IPS-15b (cell line): ENCODE results near the gene R3HCC1L.
"Not testable (repeated sequence)": the region's sequence is repeated elsewhere in the genome, so short reads cannot be mapped to it uniquely, and the experiment has no call there.

Source experiments
- H3K27me3 ChIP-seq: one replicate; pipeline ENCODE4 v1.6.1; 2013; ENCODE audit warnings: low read length; ENCODE audit not compliant: control insufficient read depth, insufficient read depth
- H3K36me3 ChIP-seq: one replicate; pipeline ENCODE4 v1.6.1; 2013; ENCODE audit warnings: low read length; ENCODE audit not compliant: control insufficient read depth, insufficient read depth
- H3K4me1 ChIP-seq: one replicate; pipeline ENCODE4 v1.6.1; 2013; ENCODE audit warnings: mild to moderate bottlenecking, low read length; ENCODE audit not compliant: control insufficient read depth, insufficient read depth
- H3K4me3 ChIP-seq: one replicate; pipeline ENCODE4 v1.5.1; 2013; ENCODE audit warnings: low read depth, low read length
- H3K9ac ChIP-seq: one replicate; pipeline ENCODE4 v1.6.1; 2013; ENCODE audit warnings: low read depth, mild to moderate bottlenecking, low read length
- H3K9me3 ChIP-seq: one replicate; pipeline ENCODE4 v1.6.1; 2013; ENCODE audit warnings: mild to moderate bottlenecking, low read length; ENCODE audit not compliant: control insufficient read depth, insufficient read depth

Gene R3HCC1L

DNA sequence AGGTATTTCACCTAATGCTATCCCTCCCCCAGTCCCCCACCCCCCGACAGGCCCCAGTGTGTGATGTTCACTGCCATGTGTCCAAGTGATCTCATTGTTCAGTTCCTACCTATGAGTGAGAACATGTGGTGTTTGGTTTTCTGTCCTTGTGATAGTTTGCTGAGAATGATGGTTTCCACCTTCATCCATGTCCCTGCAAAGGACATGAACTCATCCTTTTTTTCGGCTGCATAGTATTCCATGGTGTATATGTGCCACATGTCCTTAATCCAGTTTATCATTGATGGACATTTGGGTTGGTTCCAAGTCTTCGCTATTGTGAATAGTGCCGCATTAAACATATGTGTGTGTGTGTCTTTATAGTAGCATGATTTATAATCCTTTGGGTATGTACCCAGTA, 56.3 kb downstream of the R3HCC1L start:
- not testable (repeated sequence) for H3K9ac ChIP-seq, H3K36me3 ChIP-seq, H3K9me3 ChIP-seq, H3K27me3 ChIP-seq, H3K4me1 ChIP-seq, H3K4me3 ChIP-seq

DNA sequence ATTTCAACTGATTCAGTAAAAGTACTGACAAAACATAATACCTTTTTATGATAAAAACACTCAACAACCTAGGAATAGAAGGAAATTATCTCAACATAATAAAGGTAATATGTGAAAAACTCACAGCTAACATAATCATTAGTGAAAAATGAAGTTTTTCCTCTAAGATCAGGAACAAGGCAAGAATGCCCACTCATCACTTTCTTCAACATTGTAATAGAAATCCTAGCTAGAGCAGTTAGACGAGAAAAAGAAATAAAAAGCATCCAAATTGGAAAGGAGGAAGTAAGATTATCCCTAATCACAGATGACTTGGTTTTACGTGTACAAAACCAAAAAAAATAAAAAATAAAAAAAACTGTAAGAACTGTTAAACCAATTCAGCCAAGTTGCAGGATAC, 58.6 kb downstream of the R3HCC1L start:
- H3K4me1 ChIP-seq = no peaks in the 10 kb centered on the region
- H3K9me3 ChIP-seq = no peaks in the 10 kb centered on the region
- H3K27me3 ChIP-seq = no peaks in the 10 kb centered on the region
- no peak overlapping the region for H3K4me3 ChIP-seq
- H3K36me3 ChIP-seq = no peaks in the 10 kb centered on the region
- H3K9ac ChIP-seq = no peak overlapping the region

DNA sequence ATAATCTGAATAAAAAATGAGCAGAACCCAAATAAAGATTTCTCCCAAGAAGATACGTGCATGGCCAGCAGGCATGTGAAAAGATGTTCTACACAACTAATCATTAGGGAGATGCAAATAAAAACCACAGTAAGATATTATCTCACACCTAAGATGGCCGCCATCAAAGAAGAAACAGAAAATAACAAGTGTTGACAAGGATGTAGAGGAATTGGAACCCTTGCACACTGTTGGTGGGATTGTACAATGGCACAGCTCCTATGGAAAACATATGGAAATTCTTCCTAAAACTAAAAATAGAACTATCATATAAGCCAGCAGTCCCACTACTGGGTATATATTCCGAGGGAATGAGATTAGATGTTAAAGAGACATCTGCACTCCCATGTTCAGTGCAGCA, 60.2 kb downstream of the R3HCC1L start:
- Histone ChIP-seq H3K27me3 (no peaks in the 10 kb centered on the region), H3K4me3 (no peak overlapping the region), H3K9ac (no peak overlapping the region), H3K9me3 (no peaks in the 10 kb centered on the region), H3K4me1 (no peaks in the 10 kb centered on the region), H3K36me3 (no peaks in the 10 kb centered on the region)

DNA sequence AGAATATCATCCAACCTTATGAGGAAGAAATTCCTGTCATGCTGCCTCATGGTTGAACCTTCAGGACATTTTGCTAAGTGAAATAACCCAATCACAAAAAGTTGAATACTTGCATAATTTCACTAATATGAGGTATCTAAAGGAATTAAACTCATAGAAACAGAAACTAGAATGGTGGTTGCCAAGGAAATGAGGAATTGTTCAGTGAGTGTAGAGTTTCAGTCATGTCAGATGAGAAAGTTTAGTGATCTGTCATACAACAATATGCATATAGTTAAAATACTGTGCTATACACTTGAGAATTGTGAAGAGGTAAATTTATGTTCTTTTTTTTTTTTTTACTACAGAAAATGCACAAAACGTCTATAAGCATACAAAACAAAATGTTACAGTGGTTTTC, 60.7 kb downstream of the R3HCC1L start:
- Histone ChIP-seq H3K4me1 (no peaks in the 10 kb centered on the region), H3K4me3 (no peak overlapping the region), H3K36me3 (no peaks in the 10 kb centered on the region), H3K9ac (no peak overlapping the region), H3K27me3 (no peaks in the 10 kb centered on the region), H3K9me3 (no peaks in the 10 kb centered on the region)

DNA sequence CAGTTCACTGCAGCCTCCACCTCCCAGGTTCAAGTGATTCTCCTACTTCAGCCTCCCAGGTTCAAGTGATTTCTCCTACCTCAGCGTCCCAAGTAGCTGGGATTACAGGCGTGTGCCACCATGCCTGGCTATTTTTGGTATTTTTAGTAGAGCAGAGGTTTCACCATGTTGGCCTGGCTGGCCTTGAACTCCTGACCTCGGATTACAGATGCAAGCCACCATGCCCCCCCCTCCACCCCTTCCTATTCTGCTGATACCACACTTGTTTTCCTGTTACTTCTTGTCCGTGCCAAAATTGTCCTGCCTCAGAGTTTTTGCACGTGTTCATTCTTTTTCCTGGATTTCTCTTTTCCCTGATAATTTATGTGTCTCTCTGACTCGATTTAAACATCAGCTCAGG, 62.5 kb downstream of the R3HCC1L start:
- Histone ChIP-seq H3K4me3 (no peak overlapping the region), H3K27me3 (no peaks in the 10 kb centered on the region), H3K36me3 (no peaks in the 10 kb centered on the region), H3K9ac (no peak overlapping the region), H3K4me1 (no peaks in the 10 kb centered on the region), H3K9me3 (no peaks in the 10 kb centered on the region)

DNA sequence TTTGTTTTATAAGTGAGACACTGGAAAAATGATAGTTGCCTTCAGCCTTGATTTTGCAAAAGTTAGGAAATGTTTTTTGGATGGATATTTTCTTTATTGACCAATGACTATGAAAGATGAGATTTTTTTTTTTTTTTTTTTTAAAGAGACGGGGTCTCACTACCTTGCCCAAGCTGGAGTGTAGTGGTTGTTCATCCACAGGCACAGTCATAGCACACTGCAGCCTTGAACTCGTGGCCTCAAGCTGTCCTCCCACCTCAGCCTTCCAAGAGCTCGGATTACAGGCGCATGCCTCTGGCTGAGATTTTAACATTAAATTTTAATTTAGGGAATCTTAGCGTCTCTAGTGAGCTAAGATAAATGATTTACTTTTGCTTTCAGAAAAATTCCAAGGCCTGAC, 67.3 kb downstream of the R3HCC1L start:
- H3K4me1 ChIP-seq = no peaks in the 10 kb centered on the region
- no peak overlapping the region for H3K9ac ChIP-seq
- H3K4me3 ChIP-seq = no peak overlapping the region
- H3K27me3 ChIP-seq = no peaks in the 10 kb centered on the region
- no peaks in the 10 kb centered on the region for H3K9me3 ChIP-seq
- no peaks in the 10 kb centered on the region for H3K36me3 ChIP-seq

DNA sequence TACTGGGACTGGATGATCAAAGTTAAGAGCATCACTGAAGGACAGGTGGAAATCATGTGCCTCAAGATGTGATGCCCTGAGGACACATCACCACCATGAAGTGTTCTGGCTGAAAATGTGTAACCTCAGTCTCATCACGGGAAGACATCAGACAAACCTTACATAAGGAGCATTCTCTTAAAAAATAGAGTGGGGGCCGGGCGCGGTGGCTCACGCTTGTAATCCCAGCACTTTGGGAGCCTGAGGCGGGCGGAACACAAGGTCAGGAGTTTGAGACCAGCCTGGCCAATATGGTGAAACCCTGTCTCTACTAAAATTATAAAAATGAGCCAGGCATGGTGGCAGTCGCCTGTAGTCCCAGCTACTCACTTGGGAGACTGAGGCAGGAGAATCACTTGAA, 67.9 kb downstream of the R3HCC1L start:
- no peaks in the 10 kb centered on the region for H3K9me3 ChIP-seq

DNA sequence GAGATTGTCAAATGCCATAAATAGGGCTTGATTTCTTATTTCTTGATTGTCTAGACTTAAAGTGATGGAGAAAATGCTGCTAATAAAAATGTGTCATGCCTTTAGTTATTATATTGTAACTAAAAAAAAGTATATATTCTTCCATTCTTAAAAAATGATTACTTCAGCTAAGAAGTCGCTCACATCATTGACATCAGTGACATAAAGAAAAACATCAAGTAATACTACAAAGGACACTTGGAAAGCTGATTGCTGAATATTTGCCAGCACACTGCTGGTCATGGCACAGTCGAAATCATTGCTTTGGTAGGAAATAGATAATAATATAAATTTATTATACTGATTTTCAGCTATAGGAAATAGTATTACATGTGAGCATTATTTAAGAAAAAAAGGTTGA, 70.9 kb downstream of the R3HCC1L start:
- H3K9ac ChIP-seq = no peak overlapping the region
- no peaks in the 10 kb centered on the region for H3K36me3 ChIP-seq
- H3K27me3 ChIP-seq = no peaks in the 10 kb centered on the region
- H3K4me1 ChIP-seq = no peaks in the 10 kb centered on the region
- no peak overlapping the region for H3K4me3 ChIP-seq
- no peaks in the 10 kb centered on the region for H3K9me3 ChIP-seq

More for the DNA sequence above, 67.9 kb downstream of the R3HCC1L start:
- Histone ChIP-seq H3K9ac (no peak overlapping the region), H3K4me1 (no peaks in the 10 kb centered on the region), H3K4me3 (no peak overlapping the region), H3K36me3 (no peaks in the 10 kb centered on the region), H3K27me3 (no peaks in the 10 kb centered on the region)

DNA sequence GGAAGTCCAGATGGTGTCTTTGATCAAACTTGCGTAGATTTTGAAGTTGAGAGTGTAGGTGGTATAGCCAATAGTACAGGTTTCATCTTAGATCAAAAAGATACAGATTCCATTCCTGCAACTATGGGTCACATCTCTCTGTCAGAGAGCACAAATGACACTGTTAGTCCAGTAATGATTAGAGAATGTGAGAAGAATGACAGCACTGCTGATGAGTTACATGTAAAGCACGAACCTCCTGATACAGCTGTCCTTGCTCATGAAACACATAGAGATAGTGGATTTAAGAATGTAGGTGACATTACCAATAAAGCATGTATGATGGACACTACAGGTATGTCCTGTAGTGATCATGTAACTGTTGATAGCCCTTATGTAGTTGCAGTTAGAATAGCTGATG, 74.5 kb downstream of the R3HCC1L start:
- no peaks in the 10 kb centered on the region for H3K4me1 ChIP-seq
- H3K36me3 ChIP-seq = no peaks in the 10 kb centered on the region
- H3K9me3 ChIP-seq = no peaks in the 10 kb centered on the region
- no peak overlapping the region for H3K4me3 ChIP-seq
- no peaks in the 10 kb centered on the region for H3K27me3 ChIP-seq
- H3K9ac ChIP-seq = no peak overlapping the region

DNA sequence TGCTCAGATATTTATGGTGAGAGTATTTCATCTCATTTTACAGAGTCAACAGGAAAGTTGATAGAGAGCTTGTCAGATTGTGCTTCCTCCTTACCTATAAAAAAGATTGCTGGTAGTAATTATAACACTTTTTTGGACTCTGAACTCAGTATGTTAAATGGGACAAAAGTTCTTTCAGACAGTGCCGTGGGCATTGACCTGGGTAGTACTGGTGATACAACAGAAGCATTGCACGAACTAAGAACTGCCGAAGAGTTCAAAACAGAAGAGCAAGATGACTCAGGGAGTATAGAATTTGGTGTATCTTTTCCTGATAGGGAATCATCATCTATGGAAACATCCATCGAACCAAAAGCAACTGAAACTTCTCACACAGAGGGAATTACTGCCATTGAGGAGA, 75.0 kb downstream of the R3HCC1L start:
- Histone ChIP-seq H3K9me3 (no peaks in the 10 kb centered on the region), H3K36me3 (no peaks in the 10 kb centered on the region), H3K4me1 (no peaks in the 10 kb centered on the region), H3K4me3 (no peak overlapping the region), H3K27me3 (no peaks in the 10 kb centered on the region), H3K9ac (no peak overlapping the region)

DNA sequence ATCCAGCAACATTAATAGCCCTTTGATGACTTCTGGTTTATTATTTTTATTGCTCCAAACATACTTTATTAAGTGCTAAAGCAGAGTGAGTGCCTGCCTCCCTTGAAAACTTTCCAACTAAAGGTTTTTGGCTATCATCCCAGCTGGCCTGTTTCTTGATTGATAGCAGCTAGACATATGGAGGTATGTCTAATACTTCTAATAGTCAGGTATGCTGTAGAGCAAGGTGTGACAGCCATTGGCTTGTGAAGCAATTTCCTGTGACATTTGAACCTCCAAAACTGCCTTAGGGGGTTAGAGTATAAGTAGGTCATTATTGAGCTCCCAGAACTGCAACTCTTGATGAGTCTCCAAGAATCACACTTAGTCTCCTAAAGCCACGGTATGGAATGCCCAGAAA, 77.7 kb downstream of the R3HCC1L start:
- no peaks in the 10 kb centered on the region for H3K9me3 ChIP-seq
- H3K9ac ChIP-seq = no peak overlapping the region
- H3K36me3 ChIP-seq = no peaks in the 10 kb centered on the region
- H3K27me3 ChIP-seq = no peaks in the 10 kb centered on the region
- no peak overlapping the region for H3K4me3 ChIP-seq
- H3K4me1 ChIP-seq = no peaks in the 10 kb centered on the region

DNA sequence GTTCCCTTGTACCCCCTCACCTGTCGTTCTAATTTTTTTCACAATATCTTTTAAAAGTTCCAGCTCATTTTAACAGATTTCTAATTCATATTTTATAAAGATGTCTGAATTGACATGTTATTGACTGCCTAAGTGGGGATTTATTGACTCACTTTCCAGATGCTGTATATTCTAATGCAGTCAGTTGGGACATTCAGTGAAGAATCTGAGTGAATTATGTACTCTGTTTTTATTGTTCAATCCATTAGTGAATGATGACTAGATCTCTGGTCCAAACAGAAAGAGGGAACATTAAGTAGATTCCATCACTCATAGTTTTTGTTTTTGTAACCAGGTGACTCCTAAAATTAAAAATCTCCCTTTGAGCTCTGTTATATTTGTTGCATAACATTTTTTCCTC, 79.3 kb downstream of the R3HCC1L start:
- Histone ChIP-seq H3K4me3 (no peak overlapping the region), H3K4me1 (no peaks in the 10 kb centered on the region), H3K9me3 (no peaks in the 10 kb centered on the region), H3K36me3 (no peaks in the 10 kb centered on the region), H3K9ac (no peak overlapping the region), H3K27me3 (no peaks in the 10 kb centered on the region)

DNA sequence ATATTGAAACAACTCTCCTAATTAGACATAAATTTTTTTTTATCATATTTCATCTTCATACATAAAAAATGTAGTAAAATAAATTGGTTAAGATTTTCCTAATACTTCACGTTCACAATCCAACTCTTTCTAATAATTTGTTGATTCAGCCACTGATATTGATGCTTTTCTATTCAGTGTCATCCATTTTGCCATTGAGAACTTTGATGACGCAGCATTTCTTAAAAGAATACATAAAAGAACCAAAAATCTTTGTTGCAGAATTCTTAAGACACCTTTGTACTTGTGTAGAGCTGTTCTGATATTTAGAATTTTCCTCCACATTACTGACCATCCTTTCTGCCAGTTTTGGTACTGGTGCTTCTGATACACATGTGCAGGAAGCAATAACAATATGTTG, 80.9 kb downstream of the R3HCC1L start:
- Histone ChIP-seq H3K4me3 (no peak overlapping the region), H3K9ac (no peak overlapping the region), H3K4me1 (no peaks in the 10 kb centered on the region), H3K36me3 (no peaks in the 10 kb centered on the region), H3K27me3 (no peaks in the 10 kb centered on the region), H3K9me3 (no peaks in the 10 kb centered on the region)
